ENCODE results near the gene IGLL5.

The IGLL5 gene

GRCh38 chr22:22941831-22942510 is 54.4 kb downstream of the IGLL5 start:
- peaks cover 66% of the 10 kb centered on the region for H3K79me2 ChIP-seq (ENCODE audit: low read length)
- no peak for TF ChIP-seq CTCF (IDR thresholded peaks at IDR 0.05; ENCODE audit: low read length)
- no peak for TF ChIP-seq EZH2phosphoT487 (IDR thresholded peaks at IDR 0.05; ENCODE audit: low read length)
- TF ChIP-seq EZH2 (optimal IDR thresholded peaks at IDR 0.05; ENCODE audit: low read depth, low read length), result no peak
- H3K4me2 ChIP-seq (ENCODE audit: low read depth, low read length), result 0 out of 2 replicates have a peak overlapping the region, but pooled peaks have one; percentile 53

GRCh38 chr22:22942511-22943329 is 55.1 kb downstream of the IGLL5 start:
- peaks cover 60% of the 10 kb centered on the region for H3K79me2 ChIP-seq (ENCODE audit: low read length)
- peaks cover 8% of the 10 kb centered on the region; the same call in 1 of the 2 replicates for H3F3A ChIP-seq (ENCODE audit: insufficient read depth, low read length)
- H4K20me1 ChIP-seq (ENCODE audit: insufficient read depth, low read length), result no peaks in the 10 kb centered on the region
- H3K36me3 ChIP-seq (replicated peaks; ENCODE audit: insufficient read depth, low read length), result no peaks in the 10 kb centered on the region
- H3K9ac ChIP-seq (ENCODE audit: low read length), result peak overlapping the region; percentile 48
- peak; percentile 98 for TF ChIP-seq CTCF (IDR thresholded peaks at IDR 0.05; ENCODE audit: low read length)
- no peak for TF ChIP-seq EZH2 (optimal IDR thresholded peaks at IDR 0.05; ENCODE audit: low read depth, low read length)
- peak overlapping the region; percentile 81 for H3K27ac ChIP-seq (ENCODE audit: low read length)
- H3K9me2 ChIP-seq (replicated peaks; ENCODE audit: insufficient read depth, low read length), result no peaks in the 10 kb centered on the region
- peaks cover 60% of the 10 kb centered on the region for H3K4me1 ChIP-seq (ENCODE audit: low read length)
- no peak overlapping the region for H2AFZ ChIP-seq (ENCODE audit: low read length)
- H3K9me3 ChIP-seq (replicated peaks; ENCODE audit: insufficient read depth, low read length), result no peaks in the 10 kb centered on the region
- DNase-seq, result peak; percentile 91
- H3K4me2 ChIP-seq (ENCODE audit: low read depth, low read length), result peak overlapping the region; percentile 53; the same call in 1 of the 2 replicates
- no peak overlapping the region for H3K4me3 ChIP-seq (ENCODE audit: low read length)
- H3K27me3 ChIP-seq (replicated peaks; ENCODE audit: insufficient read depth, low read length), result no peaks in the 10 kb centered on the region

More at GRCh38 chr22:22941831-22942510, 54.4 kb downstream of the IGLL5 start:
- H3K9me2 ChIP-seq (replicated peaks; ENCODE audit: insufficient read depth, low read length), result no peaks in the 10 kb centered on the region
- no peak overlapping the region for H2AFZ ChIP-seq (ENCODE audit: low read length)
- H3K9me3 ChIP-seq (replicated peaks; ENCODE audit: insufficient read depth, low read length), result no peaks in the 10 kb centered on the region
- H3K27me3 ChIP-seq (replicated peaks; ENCODE audit: insufficient read depth, low read length), result no peaks in the 10 kb centered on the region
- H3K4me1 ChIP-seq (ENCODE audit: low read length), result peaks cover 66% of the 10 kb centered on the region
- H3K4me3 ChIP-seq (ENCODE audit: low read length), result no peak overlapping the region
- peak overlapping the region; percentile 48 for H3K9ac ChIP-seq (ENCODE audit: low read length)
- H4K20me1 ChIP-seq (ENCODE audit: insufficient read depth, low read length), result no peaks in the 10 kb centered on the region
- H3F3A ChIP-seq (ENCODE audit: insufficient read depth, low read length), result peaks cover 8% of the 10 kb centered on the region; the same call in 1 of the 2 replicates
- no peaks in the 10 kb centered on the region for H3K36me3 ChIP-seq (replicated peaks; ENCODE audit: insufficient read depth, low read length)
- peak overlapping the region; percentile 81 for H3K27ac ChIP-seq (ENCODE audit: low read length)
- no peak for DNase-seq

- H3K9ac ChIP-seq (ENCODE audit: low read length), result peak overlapping the region; percentile 48; the same call in 1 of the 2 replicates
Measured at GRCh38 chr22:22943521-22944267, 56.1 kb downstream of the IGLL5 start.

More at GRCh38 chr22:22943521-22944267, 56.1 kb downstream of the IGLL5 start:
- Histone ChIP-seq H3K79me2 (ENCODE audit: low read length) (peaks cover 50% of the 10 kb centered on the region), H3K4me2 (ENCODE audit: low read depth, low read length) (peak overlapping the region; percentile 53; the same call in 1 of the 2 replicates), H3K9me2 (replicated peaks; ENCODE audit: insufficient read depth, low read length) (no peaks in the 10 kb centered on the region), H3K27ac (ENCODE audit: low read length) (peak overlapping the region; percentile 81; the same call in 1 of the 2 replicates), H3K27me3 (replicated peaks; ENCODE audit: insufficient read depth, low read length) (no peaks in the 10 kb centered on the region), H3K4me1 (ENCODE audit: low read length) (peaks cover 50% of the 10 kb centered on the region), H3K4me3 (ENCODE audit: low read length) (no peak overlapping the region), H2AFZ (ENCODE audit: low read length) (no peak overlapping the region), H3F3A (ENCODE audit: insufficient read depth, low read length) (peaks cover 8% of the 10 kb centered on the region; the same call in 1 of the 2 replicates), H3K36me3 (replicated peaks; ENCODE audit: insufficient read depth, low read length) (no peaks in the 10 kb centered on the region), H3K9me3 (replicated peaks; ENCODE audit: insufficient read depth, low read length) (no peaks in the 10 kb centered on the region), H4K20me1 (ENCODE audit: insufficient read depth, low read length) (no peaks in the 10 kb centered on the region)
- no peak for DNase-seq
- TF ChIP-seq CTCF (IDR thresholded peaks at IDR 0.05; ENCODE audit: low read length) (no peak), EZH2phosphoT487 (IDR thresholded peaks at IDR 0.05; ENCODE audit: low read length) (no peak), EZH2 (optimal IDR thresholded peaks at IDR 0.05; ENCODE audit: low read depth, low read length) (no peak)
